Loucy (cell line): Measurements from ENCODE around the gene GFRA1.

Experiments
- H2AFZ ChIP-seq: fragments of 200-600 bp; sonication (generic); 2 replicates; pipeline ENCODE4 v1.6.0; 2016; ENCODE audit warnings: antibody characterized with exemption, mild to moderate bottlenecking, low read length, moderate library complexity
- H3F3A ChIP-seq: fragments of 200-600 bp; 2 replicates; pipeline ENCODE4 v1.6.0; 2016; ENCODE audit warnings: antibody characterized with exemption, low read depth, mild to moderate bottlenecking
- H3K27me3 ChIP-seq: fragments of 200-600 bp; sonication (generic); 2 replicates; pipeline ENCODE4 v1.6.1; 2014; ENCODE audit warnings: low read length, mild to moderate bottlenecking; ENCODE audit not compliant: insufficient read depth, poor library complexity, severe bottlenecking
- H3K36me3 ChIP-seq: fragments of 200-600 bp; sonication (generic); 2 replicates; pipeline ENCODE4 v1.6.1; 2016; ENCODE audit warnings: low read length; ENCODE audit not compliant: insufficient read depth
- H3K4me1 ChIP-seq: fragments of 200-600 bp; sonication (generic); 2 replicates; pipeline ENCODE4 v1.5.1; 2014; ENCODE audit warnings: low read length, mild to moderate bottlenecking; ENCODE audit not compliant: insufficient read depth, poor library complexity, severe bottlenecking
- H3K4me2 ChIP-seq: fragments of 200-600 bp; sonication (generic); 2 replicates; pipeline ENCODE4 v1.6.0; 2014; ENCODE audit warnings: antibody characterized with exemption, low read length, low read depth, mild to moderate bottlenecking; ENCODE audit not compliant: poor library complexity, severe bottlenecking
- H3K4me3 ChIP-seq: fragments of 200-600 bp; sonication (generic); 2 replicates; pipeline ENCODE4 v1.5.1; 2014; ENCODE audit warnings: low read length, mild to moderate bottlenecking, mixed read lengths; ENCODE audit not compliant: poor library complexity, severe bottlenecking
- H3K79me2 ChIP-seq: fragments of 200-600 bp; sonication (generic); 2 replicates; pipeline ENCODE4 v1.6.1; 2014; ENCODE audit warnings: low read length; ENCODE audit not compliant: insufficient read depth
- H3K9ac ChIP-seq: fragments of 200-600 bp; sonication (generic); 2 replicates; pipeline ENCODE4 v1.6.0; 2014; ENCODE audit warnings: mild to moderate bottlenecking, low read depth, low read length, moderate library complexity; ENCODE audit not compliant: poor library complexity, severe bottlenecking
- H3K9me2 ChIP-seq: fragments of 200-600 bp; sonication (generic); replicated peaks from 2 replicates; pipeline ENCODE4 v1.6.1; 2016; ENCODE audit warnings: low read depth, low read length, mixed read lengths
- H3K9me3 ChIP-seq: fragments of 200-600 bp; sonication (generic); 2 replicates; pipeline ENCODE4 v1.6.1; 2014; ENCODE audit warnings: mild to moderate bottlenecking, antibody characterized with exemption, low read length, low read depth; ENCODE audit not compliant: insufficient read depth
- H4K20me1 ChIP-seq: fragments of 200-600 bp; sonication (generic); 2 replicates; pipeline ENCODE4 v1.6.0; 2014; ENCODE audit warnings: antibody characterized with exemption, low read length, mild to moderate bottlenecking; ENCODE audit not compliant: insufficient read depth, poor library complexity, severe bottlenecking
- EZH2phosphoT487 ChIP-seq: fragments of 200-600 bp; IDR thresholded peaks from 2 replicates; pipeline ENCODE4 v1.6.1; 2018; ENCODE audit warnings: antibody characterized with exemption, mild to moderate bottlenecking, moderate library complexity, borderline replicate concordance
- TF ChIP-seq, protein P1 (sequence below): fragments of 200-600 bp; sonication (generic); conservative IDR thresholded peaks from 2 replicates; pipeline ENCODE4 v1.5.1; 2014; ENCODE audit warnings: mild to moderate bottlenecking, antibody characterized with exemption, low read length

GFRA1 gene

DNA sequence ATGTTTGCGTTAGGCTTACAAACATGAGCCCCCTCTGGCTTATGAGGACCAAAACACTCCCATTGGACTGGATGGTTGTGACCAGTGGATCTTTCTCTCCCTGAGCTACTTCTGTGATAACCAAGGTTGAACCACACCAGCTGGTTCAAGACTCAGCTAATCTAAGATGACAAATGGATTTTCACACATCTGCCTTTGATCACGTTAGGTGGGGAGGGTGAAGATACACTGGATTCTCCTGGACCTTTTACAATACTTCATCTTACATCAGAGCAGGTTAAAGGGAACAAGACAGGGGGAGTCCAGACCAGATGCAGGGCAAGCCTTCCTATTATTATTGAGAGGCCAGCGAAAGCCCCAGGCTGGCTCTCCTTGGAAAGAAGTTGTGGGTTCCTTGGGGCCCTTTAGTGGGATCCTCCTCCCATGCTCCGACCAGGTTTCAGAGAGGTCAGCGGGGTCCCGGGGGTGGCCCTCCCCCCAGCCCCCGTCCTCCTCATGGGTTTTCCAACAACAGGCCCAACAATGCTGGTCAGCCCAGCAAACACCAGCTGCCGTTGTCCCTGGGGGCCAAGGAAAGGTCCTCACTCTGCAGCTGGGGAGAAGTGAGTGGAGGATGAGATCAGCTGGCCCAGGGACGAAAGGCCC lies 2.8 kb downstream of the GFRA1 start:
- H3F3A ChIP-seq = peaks cover 9% of the 10 kb centered on the region; the same call in 1 of the 2 replicates
- H3K9me3 ChIP-seq = no peaks in the 10 kb centered on the region
- H3K79me2 ChIP-seq = peaks cover 71% of the 10 kb centered on the region
- TF ChIP-seq, protein P1, sequence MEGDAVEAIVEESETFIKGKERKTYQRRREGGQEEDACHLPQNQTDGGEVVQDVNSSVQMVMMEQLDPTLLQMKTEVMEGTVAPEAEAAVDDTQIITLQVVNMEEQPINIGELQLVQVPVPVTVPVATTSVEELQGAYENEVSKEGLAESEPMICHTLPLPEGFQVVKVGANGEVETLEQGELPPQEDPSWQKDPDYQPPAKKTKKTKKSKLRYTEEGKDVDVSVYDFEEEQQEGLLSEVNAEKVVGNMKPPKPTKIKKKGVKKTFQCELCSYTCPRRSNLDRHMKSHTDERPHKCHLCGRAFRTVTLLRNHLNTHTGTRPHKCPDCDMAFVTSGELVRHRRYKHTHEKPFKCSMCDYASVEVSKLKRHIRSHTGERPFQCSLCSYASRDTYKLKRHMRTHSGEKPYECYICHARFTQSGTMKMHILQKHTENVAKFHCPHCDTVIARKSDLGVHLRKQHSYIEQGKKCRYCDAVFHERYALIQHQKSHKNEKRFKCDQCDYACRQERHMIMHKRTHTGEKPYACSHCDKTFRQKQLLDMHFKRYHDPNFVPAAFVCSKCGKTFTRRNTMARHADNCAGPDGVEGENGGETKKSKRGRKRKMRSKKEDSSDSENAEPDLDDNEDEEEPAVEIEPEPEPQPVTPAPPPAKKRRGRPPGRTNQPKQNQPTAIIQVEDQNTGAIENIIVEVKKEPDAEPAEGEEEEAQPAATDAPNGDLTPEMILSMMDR = no peak
- peak overlapping the region; percentile 83 for H3K4me3 ChIP-seq
- no peaks in the 10 kb centered on the region for H4K20me1 ChIP-seq
- H3K27me3 ChIP-seq = no peaks in the 10 kb centered on the region
- H3K9me2 ChIP-seq = no peaks in the 10 kb centered on the region
- H2AFZ ChIP-seq = no peak overlapping the region
- H3K9ac ChIP-seq = peak overlapping the region; percentile 76
- peak overlapping the region; percentile 65 for H3K4me2 ChIP-seq
- peaks cover 36% of the 10 kb centered on the region for H3K4me1 ChIP-seq
- no peaks in the 10 kb centered on the region for H3K36me3 ChIP-seq

DNA sequence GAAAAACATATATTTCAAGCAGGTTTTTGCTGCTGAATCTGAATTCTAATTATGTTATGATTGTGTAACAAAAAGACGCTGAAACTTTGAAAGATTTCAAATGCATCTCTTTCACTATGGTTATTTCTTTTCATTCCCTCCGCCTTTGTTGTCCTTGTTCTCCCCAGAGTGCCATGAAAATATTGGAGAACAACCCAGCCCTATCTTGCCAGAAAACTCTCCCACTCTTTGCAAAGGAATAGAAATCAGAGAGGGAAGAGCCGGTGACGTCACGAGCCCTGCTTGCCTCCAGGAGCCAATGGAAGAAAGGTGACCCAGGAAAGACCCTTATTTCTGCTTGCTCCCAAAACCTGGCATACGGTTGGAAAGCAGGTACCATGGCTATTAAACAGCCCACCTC lies 3.4 kb downstream of the GFRA1 start:
- no peaks in the 10 kb centered on the region for H3K9me3 ChIP-seq
- H3K9me2 ChIP-seq = no peaks in the 10 kb centered on the region
- peaks cover 42% of the 10 kb centered on the region for H3K4me1 ChIP-seq
- no peaks in the 10 kb centered on the region for H4K20me1 ChIP-seq
- H3K79me2 ChIP-seq = peaks cover 78% of the 10 kb centered on the region
- peak overlapping the region; percentile 83 for H3K4me3 ChIP-seq
- H3K27me3 ChIP-seq = no peaks in the 10 kb centered on the region
- H3K9ac ChIP-seq = peak overlapping the region; percentile 76
- no peak for TF ChIP-seq EZH2phosphoT487
- TF ChIP-seq, protein P1 = no peak
- H3K4me2 ChIP-seq = peak overlapping the region; percentile 65
- H3K36me3 ChIP-seq = no peaks in the 10 kb centered on the region
- no peak overlapping the region for H2AFZ ChIP-seq
- peaks cover 9% of the 10 kb centered on the region; the same call in 1 of the 2 replicates for H3F3A ChIP-seq

DNA sequence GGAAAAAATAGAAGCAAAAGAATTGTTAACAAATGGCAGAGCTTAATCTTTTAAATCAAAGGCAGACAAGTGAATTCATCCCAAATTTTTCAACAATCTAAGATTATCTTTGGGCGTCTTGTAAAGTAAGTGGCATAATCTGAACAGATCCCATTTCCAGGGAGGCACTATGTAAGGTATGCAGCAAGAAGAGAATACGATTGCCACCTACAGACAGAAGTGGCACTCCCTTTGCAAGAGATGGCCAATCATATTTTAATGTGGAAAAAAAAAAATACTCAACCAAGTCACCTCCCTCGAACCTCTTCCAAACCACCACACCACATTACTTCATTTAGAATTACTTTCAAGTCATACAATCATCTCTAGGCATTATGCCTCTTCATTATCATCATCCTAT lies 4.0 kb downstream of the GFRA1 start:
- peak overlapping the region; percentile 65 for H3K4me2 ChIP-seq
- TF ChIP-seq, protein P1 = peak; percentile 67
- TF ChIP-seq EZH2phosphoT487 = no peak
- H3F3A ChIP-seq = peaks cover 9% of the 10 kb centered on the region; the same call in 1 of the 2 replicates
- peak overlapping the region; percentile 83 for H3K4me3 ChIP-seq
- peak overlapping the region; percentile 76 for H3K9ac ChIP-seq
- H3K4me1 ChIP-seq = peaks cover 49% of the 10 kb centered on the region
- peaks cover 84% of the 10 kb centered on the region for H3K79me2 ChIP-seq
- no peaks in the 10 kb centered on the region for H3K9me2 ChIP-seq
- no peaks in the 10 kb centered on the region for H3K9me3 ChIP-seq
- no peaks in the 10 kb centered on the region for H3K36me3 ChIP-seq
- H2AFZ ChIP-seq = no peak overlapping the region
- H4K20me1 ChIP-seq = no peaks in the 10 kb centered on the region
- no peaks in the 10 kb centered on the region for H3K27me3 ChIP-seq
